HUES48 (cell line): Measurements from ENCODE around the gene KRT28.

Source experiments
- H3K27ac ChIP-seq: one replicate; pipeline ENCODE4 v1.7.0; 2013; ENCODE audit warnings: low read depth, low read length, inconsistent platforms
- H3K27me3 ChIP-seq: 2 replicates; pipeline ENCODE4 v1.6.1; 2013; ENCODE audit warnings: mild to moderate bottlenecking, low read length; ENCODE audit not compliant: control insufficient read depth, insufficient read depth
- H3K36me3 ChIP-seq: 2 replicates; pipeline ENCODE4 v1.6.1; 2013; ENCODE audit warnings: low read length; ENCODE audit not compliant: control insufficient read depth, insufficient read depth
- H3K4me1 ChIP-seq: 2 replicates; pipeline ENCODE4 v1.6.1; 2013; ENCODE audit warnings: mild to moderate bottlenecking, low read length; ENCODE audit not compliant: control insufficient read depth, insufficient read depth
- H3K4me3 ChIP-seq: 2 replicates; pipeline ENCODE4 v1.5.1; 2013; ENCODE audit warnings: mild to moderate bottlenecking, low read depth, low read length
- H3K9ac ChIP-seq: 2 replicates; pipeline ENCODE4 v1.6.1; 2013; ENCODE audit warnings: mild to moderate bottlenecking, low read depth, low read length, moderate library complexity
- H3K9me3 ChIP-seq: 2 replicates; pipeline ENCODE4 v1.6.1; 2013; ENCODE audit warnings: low read length; ENCODE audit not compliant: control insufficient read depth, insufficient read depth

KRT28 gene

GRCh38 chr17:40803617-40804082 lies 3.9 kb upstream of the KRT28 start:
- no peak overlapping the region for H3K9ac ChIP-seq

GRCh38 chr17:40801157-40801556 lies 1.4 kb upstream of the KRT28 start:
- no peaks in the 10 kb centered on the region for H3K36me3 ChIP-seq
- H3K4me3 ChIP-seq = no peak overlapping the region
- H3K4me1 ChIP-seq = peaks cover 3% of the 10 kb centered on the region; the same call in 1 of the 2 replicates
- no peak overlapping the region for H3K27ac ChIP-seq
- H3K27me3 ChIP-seq = peaks cover 4% of the 10 kb centered on the region
- H3K9me3 ChIP-seq = no peaks in the 10 kb centered on the region
- no peak overlapping the region for H3K9ac ChIP-seq

More at GRCh38 chr17:40803617-40804082, 3.9 kb upstream of the KRT28 start:
- no peak overlapping the region for H3K4me3 ChIP-seq
- H3K4me1 ChIP-seq = peaks cover 3% of the 10 kb centered on the region; the same call in 1 of the 2 replicates
- H3K27ac ChIP-seq = no peak overlapping the region
- peaks cover 13% of the 10 kb centered on the region for H3K27me3 ChIP-seq
- H3K36me3 ChIP-seq = no peaks in the 10 kb centered on the region
- no peaks in the 10 kb centered on the region for H3K9me3 ChIP-seq

- Histone ChIP-seq H3K4me3 (no peak overlapping the region), H3K4me1 (peaks cover 3% of the 10 kb centered on the region; the same call in 1 of the 2 replicates), H3K9me3 (no peaks in the 10 kb centered on the region), H3K9ac (no peak overlapping the region), H3K27me3 (0 out of 2 replicates have a peak, but pooled peaks cover 3% of the 10 kb centered on the region), H3K27ac (no peak overlapping the region), H3K36me3 (no peaks in the 10 kb centered on the region)
Observed at GRCh38 chr17:40800381-40800780, 622 bp upstream of the KRT28 start.

- Histone ChIP-seq H3K4me3 (no peak overlapping the region), H3K9ac (no peak overlapping the region), H3K9me3 (no peaks in the 10 kb centered on the region), H3K27me3 (0 out of 2 replicates have a peak, but pooled peaks cover 3% of the 10 kb centered on the region), H3K27ac (no peak overlapping the region), H3K36me3 (no peaks in the 10 kb centered on the region), H3K4me1 (no peaks in the 10 kb centered on the region)
Observed at GRCh38 chr17:40796846-40797245, 2.9 kb downstream of the KRT28 start.

GRCh38 chr17:40795019-40795667 lies 4.6 kb downstream of the KRT28 start:
- Histone ChIP-seq H3K27ac (no peak overlapping the region), H3K9ac (no peak overlapping the region), H3K9me3 (no peaks in the 10 kb centered on the region), H3K4me1 (no peaks in the 10 kb centered on the region), H3K4me3 (no peak overlapping the region), H3K36me3 (no peaks in the 10 kb centered on the region), H3K27me3 (0 out of 2 replicates have a peak, but pooled peaks cover 3% of the 10 kb centered on the region)

GRCh38 chr17:40794466-40794865 lies 5.3 kb downstream of the KRT28 start:
- H3K27ac ChIP-seq = no peak overlapping the region
- no peaks in the 10 kb centered on the region for H3K9me3 ChIP-seq
- H3K4me1 ChIP-seq = no peaks in the 10 kb centered on the region
- H3K36me3 ChIP-seq = no peaks in the 10 kb centered on the region
- no peak overlapping the region for H3K9ac ChIP-seq
- no peak overlapping the region for H3K4me3 ChIP-seq
- 0 out of 2 replicates have a peak, but pooled peaks cover under 1% of the 10 kb centered on the region for H3K27me3 ChIP-seq

- H3K27me3 ChIP-seq = no peaks in the 10 kb centered on the region
- no peaks in the 10 kb centered on the region for H3K9me3 ChIP-seq
- no peak overlapping the region for H3K9ac ChIP-seq
- no peak overlapping the region for H3K27ac ChIP-seq
- H3K4me1 ChIP-seq = no peaks in the 10 kb centered on the region
- no peak overlapping the region for H3K4me3 ChIP-seq
- H3K36me3 ChIP-seq = no peaks in the 10 kb centered on the region
Observed at GRCh38 chr17:40793832-40794231, 5.9 kb downstream of the KRT28 start.

GRCh38 chr17:40791787-40792436 lies 7.8 kb downstream of the KRT28 start:
- Histone ChIP-seq H3K9ac (no peak overlapping the region), H3K27me3 (no peaks in the 10 kb centered on the region), H3K27ac (no peak overlapping the region), H3K9me3 (no peaks in the 10 kb centered on the region), H3K4me1 (no peaks in the 10 kb centered on the region), H3K36me3 (no peaks in the 10 kb centered on the region), H3K4me3 (no peak overlapping the region)

- H3K9me3 ChIP-seq = no peaks in the 10 kb centered on the region
- no peaks in the 10 kb centered on the region for H3K36me3 ChIP-seq
- H3K9ac ChIP-seq = no peak overlapping the region
- no peaks in the 10 kb centered on the region for H3K4me1 ChIP-seq
- H3K27ac ChIP-seq = no peak overlapping the region
- no peaks in the 10 kb centered on the region for H3K27me3 ChIP-seq
- H3K4me3 ChIP-seq = no peak overlapping the region
Observed at GRCh38 chr17:40791111-40791510, 8.6 kb downstream of the KRT28 start.

GRCh38 chr17:40782450-40782849 lies 17.3 kb downstream of the KRT28 start, which contains the start of gene KRT27:
KRT27 (minus strand) TSS chr17:40782550; CDS start chr17:40782493, 57 bp downstream.
- Histone ChIP-seq H3K36me3 (no peaks in the 10 kb centered on the region), H3K9ac (no peak within 1 kb of the TSS), H3K9me3 (no peaks in the 10 kb centered on the region), H3K4me1 (no peaks in the 10 kb centered on the region), H3K4me3 (no peak within 1 kb of the TSS), H3K27ac (no peak within 1 kb of the TSS), H3K27me3 (peaks cover 16% of the 10 kb centered on the region)
